Measurements from ENCODE around the gene GREM2.

GRCh38 chr1:240611619-240612480 is at the start of gene GREM2:
- TF ChIP-seq CTCF (conservative IDR thresholded peaks at IDR 0.05; ENCODE audit: low read depth in 2 of 2) (no peak), EZH2 (IDR thresholded peaks at IDR 0.05; ENCODE audit: low read depth, unreplicated experiment) (no peak), REST (IDR thresholded peaks at IDR 0.05; ENCODE audit: unreplicated experiment) (no peak)
